Measurements from ENCODE around the gene ADAM17.
"Not testable (repeated sequence)": the region's sequence is repeated elsewhere in the genome, so short reads cannot be mapped to it uniquely, and the experiment has no call there.

ADAM17 gene

DNA sequence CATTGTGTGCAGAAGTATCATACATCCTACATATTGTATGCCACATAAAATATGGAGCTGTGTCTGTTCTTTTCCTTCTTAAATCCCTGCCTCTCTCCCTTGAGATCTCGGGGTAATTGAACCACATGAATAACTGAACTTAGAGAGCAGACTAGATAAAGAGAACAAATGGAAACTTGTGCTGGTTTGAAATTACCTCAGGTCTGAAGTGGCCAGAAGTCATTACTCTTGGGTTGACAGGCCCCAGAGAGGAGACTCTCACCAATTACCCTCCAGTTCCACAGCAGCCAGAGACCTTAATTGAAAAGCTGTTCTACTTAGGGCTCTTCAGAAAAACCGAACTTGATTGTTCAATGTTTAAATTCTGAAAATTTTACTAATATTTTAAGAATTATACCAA lies 5.0 kb upstream of the ADAM17 start:
- DNase-seq: peak; percentile 47

DNA sequence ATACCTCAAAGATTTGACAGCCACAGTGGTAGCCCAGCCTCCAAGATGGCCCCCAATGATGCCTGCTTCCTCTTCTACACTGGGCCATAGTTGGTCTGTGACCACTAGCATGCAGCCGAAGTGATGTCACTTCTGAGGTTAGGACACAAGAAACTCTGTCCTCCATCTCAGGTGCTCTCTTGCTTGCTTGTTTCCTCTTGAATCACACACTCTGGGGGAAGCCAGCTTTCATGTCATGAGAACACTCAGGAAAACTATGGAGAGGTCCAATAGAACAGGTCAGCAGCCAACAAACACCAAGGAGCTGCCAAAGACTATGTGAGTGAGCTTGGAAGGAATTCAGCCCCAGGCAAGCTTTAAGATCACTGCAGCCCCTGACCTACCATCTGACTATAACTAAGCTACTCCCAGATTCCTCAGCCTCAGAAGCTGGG lies 3.3 kb upstream of the ADAM17 start:
- DNase-seq: no peak

DNA sequence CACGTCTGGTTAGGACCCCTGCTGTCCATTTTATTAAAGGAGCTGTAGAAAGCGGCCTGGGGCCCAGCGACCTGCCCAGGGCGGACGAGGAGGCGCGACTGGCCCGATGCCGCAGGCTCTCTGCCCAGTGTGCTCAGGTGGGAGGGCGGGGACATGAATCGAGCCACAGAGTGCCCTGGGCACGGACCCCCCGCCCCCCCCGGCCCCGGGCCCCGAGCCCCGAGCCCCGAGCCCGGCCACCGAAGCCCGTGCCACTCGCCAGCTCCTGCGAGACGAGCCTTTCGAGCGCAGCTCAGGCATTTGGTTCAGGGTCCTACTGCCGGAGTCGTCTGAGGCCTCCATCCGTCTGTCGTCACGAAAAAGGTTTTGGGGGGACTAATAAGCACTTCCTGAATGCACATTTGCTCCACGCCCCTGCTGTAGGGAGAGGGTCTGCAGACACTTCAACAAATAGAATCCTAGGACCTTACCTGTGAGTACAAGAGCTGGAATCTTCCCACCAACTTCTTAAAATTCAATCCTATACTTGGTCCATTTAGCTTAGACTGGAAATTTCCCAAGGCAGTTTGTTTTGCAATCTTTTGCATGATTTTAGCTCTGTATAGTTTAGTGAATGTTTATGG lies 602 bp upstream of the ADAM17 start:
- no peak for DNase-seq

DNA sequence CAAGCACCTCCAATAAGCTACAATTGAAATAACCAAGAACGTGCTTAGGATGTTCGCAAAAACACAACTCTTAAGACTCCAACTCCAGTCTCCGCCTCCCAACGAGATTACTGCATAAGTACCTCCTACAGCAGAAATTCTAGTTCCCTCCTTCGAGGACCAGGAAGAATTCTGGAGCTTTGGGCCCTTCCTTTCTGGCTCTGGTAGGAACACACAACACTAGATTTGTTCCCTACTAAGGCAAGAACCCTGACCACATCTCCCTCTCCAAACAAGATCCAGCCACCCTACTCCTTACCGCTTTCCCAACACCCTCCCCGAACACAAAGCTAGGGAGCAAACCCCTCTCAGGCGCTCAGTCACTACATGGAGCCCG lies 721 bp downstream of the ADAM17 start:
- DNase-seq: no peak

DNA sequence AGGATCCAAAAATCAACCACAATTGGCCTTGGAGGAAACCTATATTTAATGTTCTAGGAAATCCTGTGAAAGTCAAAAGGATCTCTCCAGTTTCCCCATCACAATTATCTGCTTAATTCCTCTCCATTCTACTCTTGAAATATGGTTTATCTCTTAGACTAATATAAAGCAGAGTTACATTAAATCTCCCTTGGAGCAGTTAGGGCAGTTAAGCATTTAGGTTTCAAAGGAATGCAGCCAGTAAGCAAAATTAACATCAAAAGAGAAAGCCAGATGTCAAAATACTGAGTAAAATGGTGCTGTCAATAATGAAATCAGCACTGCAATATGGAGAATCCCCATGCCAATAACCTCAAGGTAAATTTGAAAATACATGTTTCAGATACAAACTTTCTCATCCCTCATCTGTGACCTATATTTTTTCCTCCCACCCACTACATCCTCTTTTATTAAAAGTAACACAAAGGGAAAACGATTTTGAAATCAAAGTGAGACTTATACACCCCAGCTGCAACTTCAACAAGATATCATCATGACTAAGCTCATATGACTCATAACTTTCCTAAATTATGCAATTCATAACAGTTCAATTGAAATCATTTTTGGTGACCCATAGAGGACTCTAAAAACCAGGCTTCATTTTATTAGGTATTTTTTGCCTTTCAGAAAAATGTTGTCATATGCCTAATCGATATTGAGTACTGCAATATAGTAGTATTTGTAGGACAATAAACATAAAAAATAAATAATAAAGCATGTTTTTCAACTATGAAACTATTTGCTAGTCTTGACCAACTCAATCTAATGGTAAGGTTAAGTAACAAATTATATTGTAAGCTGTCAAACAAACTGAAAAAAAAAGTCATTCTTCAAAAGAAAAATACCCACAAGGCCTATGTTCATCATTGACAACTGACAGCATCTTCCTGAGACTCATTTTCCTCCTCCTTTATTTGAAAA lies 3.1 kb downstream of the ADAM17 start:
- no peak for DNase-seq

DNA sequence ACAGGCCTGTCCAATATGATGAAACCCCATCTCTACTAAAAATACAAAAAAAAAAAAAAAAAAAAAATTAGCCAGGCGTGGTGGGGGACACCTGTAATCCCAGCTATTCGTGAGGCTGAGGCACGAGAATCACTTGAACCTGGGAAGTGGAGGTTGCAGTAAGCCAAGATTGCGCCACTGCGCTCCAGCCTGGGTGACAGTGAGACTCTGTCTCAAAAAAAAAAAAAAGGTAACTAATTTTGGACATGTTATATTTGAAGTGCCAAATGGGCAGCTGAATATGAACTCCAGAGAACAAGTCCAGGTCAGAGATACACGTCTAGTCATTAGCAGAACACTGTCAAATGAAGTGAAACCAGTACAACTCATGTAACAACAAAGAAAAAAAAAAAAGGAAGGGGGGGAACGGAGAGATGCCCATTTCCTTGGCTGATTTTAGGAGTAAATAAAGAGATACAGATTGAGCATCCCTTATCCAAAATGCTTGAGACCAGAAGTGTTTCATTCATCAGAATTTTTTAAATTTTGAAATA lies 4.7 kb downstream of the ADAM17 start:
- DNase-seq: not testable (repeated sequence)

DNA sequence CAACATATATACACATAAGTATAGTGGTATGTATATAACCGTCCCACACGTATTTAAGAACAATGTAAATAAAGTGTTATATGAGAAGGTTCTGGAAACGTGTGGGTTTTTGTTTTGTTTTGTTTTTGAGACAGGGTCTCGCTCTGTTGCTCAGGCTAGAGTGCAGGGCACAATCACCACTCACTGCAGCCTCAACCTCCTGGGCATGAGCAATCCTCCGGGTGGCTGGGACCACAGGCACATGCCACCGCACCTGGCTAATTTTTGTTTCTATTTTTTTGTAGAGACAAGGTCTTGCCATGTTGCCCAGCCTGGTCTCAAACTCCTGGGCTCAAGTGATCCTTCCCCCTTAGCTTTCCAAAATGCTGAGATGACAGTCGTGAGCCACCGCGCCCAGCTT lies 6.2 kb downstream of the ADAM17 start:
- DNase-seq: no peak

DNA sequence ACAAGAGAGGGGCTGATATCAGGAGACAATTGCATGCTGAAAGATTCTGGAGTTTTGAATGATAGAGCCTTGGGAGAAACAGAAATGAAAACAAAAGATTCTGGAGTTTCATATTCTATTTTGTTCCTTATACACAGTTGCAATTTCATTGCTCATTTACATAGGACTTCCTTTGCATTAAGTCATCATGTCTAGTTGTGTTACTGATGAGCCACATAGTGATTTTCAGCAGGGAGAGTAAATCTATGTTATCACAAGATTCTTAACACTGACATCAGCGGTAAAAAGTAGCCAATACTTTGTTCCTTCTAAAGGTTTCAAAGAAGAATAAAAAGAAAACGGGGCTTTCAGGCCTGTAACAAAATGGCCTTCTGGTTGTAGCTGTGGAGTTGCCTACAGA lies 7.1 kb downstream of the ADAM17 start:
- no peak for DNase-seq

DNA sequence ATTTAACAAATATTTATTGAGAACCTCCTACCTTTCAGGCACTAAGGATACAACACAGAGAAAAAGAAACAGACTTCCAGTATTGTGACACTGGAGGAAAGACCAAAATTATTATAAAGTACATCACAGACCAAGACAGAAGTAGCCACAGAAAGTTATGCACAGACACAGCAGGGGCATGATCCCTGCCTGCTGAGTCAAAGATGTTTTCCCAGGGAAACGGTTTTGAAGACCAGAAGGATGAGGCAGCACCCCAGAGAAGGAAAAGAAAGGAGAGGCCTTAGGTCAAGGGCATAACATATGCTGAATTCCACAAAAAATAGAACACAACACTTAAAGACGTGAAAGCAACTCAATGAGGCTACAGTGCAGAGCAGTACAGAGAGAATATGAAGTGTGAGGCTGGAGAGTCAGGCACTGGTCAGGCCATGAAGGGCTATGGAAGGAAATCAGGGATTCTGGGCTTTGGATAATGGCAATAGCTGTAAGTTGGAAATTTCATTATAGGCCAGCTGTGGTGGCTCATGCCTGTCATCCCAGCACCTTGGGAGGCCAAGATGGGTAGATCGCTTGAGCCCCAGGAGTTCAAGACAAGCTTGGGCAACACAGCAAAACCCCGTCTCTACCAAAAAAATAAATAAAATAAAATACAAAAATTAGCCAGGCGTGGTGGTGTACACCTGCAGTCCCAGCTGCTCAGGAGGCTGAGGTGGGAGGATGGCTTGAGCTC lies 8.2 kb downstream of the ADAM17 start:
- DNase-seq: no peak

DNA sequence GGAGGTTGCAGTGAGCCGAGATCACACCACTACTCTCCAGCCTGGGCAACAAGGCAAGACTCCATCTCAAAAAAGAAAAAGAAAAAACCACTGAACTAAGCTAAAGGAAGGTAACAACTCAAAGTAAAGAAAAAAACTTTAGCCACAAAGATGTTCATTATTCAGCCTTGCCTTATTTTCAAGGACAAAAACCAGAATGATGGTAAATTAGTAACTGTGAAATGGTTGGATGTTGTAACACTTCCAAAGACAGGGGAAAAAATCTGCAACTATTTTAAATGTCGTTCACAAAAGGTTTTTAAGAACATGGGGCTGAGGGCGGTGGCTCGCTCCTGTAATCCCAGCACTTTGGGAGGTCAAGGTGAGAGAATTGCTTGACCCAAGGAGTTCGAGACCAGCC lies 10.1 kb downstream of the ADAM17 start:
- no peak for DNase-seq

DNA sequence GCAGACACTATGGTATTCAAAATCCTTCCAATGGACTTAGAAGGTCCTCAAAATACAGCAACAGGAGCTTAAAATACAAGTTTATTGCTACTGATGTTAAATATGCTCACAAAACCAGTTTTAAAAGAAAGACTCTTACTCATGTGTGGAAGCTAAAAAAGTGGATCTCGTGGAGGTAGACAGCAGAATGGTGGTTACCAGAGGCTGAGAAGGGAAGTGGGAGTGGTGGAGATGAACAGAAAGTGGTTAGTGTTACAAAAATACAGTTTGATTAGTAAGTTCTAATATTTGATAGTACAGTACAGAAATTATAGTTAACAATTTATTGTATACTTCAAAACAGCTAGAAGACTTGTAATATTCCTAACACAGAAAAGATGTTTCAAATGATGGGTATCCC lies 12.1 kb downstream of the ADAM17 start:
- DNase-seq: no peak

DNA sequence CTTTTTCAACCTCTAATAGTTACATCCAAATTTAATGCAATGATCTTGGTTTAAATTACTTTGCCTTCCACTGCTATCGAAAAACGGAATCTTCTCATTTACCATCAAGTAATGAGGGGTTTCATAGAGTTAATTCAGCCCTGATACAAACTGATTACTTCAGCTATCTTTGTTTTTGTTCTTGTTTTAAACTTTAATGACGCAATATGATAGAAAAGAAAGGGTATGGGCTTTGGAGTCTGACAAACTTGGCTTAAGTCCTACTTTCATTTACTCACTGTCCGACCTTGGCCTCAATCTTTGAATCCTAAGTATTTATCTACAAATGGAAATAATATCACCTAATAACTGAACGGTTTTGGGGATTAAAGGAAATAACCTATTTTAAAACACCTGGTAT lies 16.1 kb downstream of the ADAM17 start:
- no peak for DNase-seq

DNA sequence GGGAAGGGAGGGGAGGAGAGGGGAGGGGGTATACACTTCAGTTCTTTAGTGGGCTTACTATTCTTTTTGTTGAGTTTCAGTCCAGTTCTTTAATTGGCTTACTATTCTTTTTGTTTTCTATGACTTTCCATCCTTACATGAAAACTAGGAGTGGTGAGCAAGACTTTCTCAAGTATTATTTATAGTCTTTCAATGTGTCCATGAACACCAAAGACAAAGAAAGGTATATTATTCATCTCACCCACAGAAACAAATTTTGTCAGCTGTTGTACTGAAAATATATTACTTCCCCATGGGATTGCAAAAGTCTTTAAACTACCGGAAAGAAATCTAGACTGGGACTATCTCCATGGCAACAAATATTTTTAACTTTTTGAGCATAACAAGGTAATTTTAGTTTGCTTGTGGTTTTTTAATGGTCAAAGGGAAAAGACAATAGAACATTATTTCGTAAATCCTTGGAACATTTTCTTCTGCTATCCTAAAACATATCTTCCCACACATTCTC lies 17.6 kb downstream of the ADAM17 start:
- DNase-seq: no peak

DNA sequence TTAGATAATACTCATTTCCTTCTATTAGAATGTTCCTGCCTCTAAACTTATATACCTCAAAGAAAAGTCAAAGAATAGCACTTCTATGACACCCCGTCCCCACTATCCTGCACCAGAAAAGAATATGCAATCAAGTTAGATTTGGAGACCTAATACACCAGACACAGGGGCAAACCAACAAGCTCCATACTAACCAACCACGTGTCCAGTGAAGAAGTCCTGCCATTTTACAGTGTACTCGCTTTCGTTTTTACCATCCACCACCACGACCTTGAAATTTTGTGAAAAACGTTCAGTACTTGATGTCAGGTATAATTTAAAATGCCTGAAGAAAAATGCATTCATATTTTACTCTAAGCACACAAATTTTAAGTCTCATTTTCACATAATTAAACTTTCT lies 19.1 kb downstream of the ADAM17 start:
- DNase-seq: no peak

DNA sequence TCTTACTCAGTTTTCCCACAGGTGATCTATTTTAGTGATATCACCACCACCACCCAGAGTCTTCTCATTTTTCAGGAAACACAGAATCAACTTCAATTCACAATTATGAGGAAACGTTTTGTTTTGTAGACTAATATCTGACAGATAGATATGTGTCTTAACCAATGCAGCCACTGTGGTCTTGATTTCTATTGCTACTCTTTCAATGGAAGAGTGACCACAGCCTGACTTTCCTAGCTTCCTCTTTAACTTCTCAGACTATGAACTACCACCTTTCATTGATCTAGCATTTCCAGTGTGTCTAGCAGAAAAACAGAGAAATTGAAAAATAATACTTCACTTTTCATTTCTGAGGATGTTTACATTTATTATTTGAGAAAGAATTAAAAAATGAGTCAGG lies 20.5 kb downstream of the ADAM17 start:
- DNase-seq: no peak

DNA sequence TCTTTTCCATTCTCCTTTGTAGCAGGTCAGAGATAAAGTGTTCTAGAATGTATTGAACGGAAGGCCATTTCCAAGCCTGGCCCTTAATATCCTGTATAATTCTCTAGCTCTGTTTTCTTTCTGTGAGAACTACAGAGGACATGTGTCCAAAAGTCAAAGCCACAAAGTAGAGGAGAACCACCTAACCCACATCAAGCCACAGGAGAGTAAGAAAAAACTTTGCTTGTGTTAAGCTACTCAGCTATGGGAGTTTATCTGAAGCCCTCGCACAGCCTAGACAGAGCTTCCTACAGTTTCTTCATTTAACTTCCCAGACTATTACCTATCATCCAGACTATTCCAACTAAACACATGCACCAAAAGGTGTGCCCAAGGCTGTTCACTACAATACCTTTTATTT lies 22.0 kb downstream of the ADAM17 start:
- no peak for DNase-seq

DNA sequence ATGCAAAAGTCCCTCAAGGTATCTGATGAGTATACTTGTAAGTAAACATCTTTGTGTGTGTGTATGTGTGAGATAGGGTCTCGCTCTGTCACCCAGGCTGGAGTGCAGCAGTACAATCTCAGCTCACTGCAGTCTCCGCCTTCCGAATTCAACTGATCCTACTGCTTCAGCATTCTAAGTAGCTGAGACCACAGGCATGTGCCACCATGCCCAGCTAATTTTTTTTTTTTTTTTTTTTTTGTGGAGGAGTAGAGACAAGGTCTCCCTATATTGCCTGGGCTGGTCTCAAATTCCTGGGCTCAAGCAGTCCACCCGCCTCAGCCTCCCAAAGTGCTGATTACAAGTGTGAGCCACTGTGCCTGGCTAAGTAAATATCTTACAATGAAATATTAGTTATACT lies 23.2 kb downstream of the ADAM17 start:
- no peak for DNase-seq

DNA sequence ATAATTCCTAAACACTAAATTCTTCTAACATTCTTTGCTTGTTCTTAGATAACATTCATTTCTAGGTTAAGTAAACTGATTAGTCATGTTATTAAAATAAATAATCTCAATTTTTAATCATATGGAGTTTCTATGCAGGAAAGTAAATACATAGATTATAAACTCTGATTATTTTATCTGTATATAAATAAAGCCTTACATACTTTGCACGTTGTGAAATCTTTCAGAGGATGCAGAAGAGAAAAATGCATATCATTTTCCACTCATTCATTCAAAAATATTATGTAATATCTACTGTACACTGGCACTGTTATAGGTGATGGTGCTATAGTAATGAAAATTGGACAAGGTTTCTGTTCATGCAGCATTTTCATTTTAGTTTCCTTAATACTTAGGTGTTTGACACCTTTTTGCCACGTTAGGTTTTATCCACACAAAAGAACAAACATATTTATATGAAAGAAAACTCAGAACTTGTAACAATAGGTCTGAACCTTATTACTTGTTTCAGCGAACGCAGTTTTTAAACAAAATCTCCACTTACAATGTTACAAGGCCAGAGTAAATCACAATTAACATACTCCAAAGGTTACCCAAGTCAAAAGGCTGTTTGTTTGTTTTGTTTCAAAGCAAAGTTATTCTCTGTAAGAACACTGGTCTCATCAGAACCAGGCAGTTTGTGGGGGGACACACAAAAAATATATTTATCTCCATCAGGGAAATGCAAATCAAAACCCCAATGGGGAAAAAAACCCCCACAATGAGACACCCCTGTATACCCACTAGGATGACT lies 27.4 kb downstream of the ADAM17 start:
- no peak for DNase-seq

DNA sequence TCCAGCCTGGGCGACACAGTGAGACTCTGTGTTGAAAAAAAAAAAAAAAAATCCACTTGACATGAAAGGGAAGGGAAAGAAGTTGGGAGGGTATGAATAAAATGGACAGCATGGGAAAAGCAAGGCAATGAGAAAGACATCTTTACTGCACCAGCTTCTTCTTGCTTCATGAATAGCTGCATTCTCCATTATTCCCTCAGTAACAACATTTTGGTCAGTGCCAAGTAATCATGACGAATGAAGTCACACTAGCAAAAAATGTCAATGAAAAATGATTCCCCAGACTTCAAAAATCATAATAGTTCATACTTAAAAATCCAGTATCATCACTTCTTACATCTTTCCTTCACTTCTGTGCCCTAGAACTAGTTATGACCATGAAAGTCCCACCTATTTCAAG lies 30.4 kb downstream of the ADAM17 start:
- DNase-seq: no peak

DNA sequence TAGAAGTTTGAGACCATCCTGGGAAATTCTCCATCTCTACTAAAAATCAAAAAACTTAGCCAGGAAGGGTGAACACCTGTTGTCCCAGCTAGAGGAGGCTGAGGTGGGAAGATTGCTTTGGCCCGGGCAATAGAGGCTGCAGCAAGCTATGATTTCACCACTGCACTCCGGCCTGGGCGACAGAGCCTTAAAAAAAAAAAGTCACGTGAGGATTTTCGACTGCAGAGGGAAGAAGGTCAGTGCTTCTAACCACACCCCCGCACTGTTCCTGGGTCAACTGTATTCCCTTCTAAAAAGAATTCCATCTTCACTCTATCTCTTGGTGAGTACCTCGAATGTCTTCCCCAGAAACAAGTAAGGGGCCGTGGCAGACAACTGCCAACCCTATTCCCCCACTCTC lies 31.3 kb downstream of the ADAM17 start:
- DNase-seq: no peak

DNA sequence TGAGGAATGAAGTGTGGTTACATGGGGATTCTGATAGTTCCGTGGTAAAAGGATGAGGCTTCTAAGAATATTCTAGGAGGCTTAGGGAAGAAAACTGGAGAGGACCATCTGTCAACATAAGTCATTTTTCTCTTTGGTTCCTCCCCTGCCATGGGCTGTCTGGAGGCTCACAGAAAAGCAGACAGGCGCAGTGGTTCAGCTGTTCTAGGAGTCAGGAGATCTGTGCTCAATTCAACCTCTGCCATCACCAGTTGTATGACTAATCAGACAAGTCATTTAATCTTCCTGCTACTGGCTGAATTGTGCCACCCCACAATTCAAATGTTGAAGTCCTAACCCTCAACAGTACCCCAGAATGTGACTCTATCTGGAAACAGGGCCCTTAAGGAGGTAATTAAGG lies 36.4 kb downstream of the ADAM17 start:
- DNase-seq: no peak

DNA sequence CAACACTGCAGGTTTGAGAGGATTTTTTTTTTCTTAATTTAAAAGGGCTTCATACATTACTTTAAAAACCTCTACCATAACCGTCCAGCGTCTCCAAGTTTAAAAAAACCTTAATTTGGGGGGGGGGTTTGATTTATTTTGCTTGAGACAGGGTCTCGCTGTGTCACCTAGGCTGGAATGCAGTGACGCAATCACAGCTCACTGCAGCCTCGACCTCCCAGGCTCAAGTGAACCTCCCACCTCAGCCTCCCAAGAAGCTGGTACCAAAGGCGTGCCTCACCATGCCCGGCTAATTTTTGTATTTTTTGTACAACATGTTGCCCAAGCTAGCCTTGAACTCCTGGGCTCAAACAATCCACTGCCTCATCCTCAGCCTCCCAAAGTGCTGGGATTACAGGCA lies 36.9 kb downstream of the ADAM17 start:
- DNase-seq: no peak

DNA sequence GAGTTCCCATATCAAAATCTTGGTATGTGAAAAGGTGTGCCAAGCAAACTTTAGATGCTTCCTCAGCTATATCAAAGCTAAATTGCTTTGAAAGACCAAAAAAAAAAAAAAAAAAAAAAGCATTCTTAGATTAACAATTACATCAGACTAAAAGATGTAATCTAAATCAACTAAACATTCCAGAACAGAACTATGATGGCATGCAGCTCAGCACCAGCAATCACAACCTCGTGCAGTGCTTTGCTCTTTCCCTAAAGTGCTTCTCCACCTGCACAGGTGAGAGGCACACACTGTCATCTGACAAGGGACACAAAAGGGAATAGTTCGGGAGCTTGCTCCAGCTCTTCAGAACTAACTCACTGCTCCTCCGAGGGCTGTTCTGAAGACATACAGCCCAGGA lies 37.5 kb downstream of the ADAM17 start:
- DNase-seq: no peak

Measured in NCI-H1436 treated with DMSO at 0.1 percent for 48 hours (cell line).